ENCODE measurements around the gene MICAL2.

The MICAL2 gene

GRCh38 chr11:12272821-12273617 is 162.6 kb downstream of the MICAL2 start:
- no peak for DNase-seq (ENCODE audit: low read depth)

GRCh38 chr11:12273618-12273995 is 163.2 kb downstream of the MICAL2 start:
- no peak for DNase-seq (ENCODE audit: low read depth)

GRCh38 chr11:12274056-12274455 is 163.7 kb downstream of the MICAL2 start:
- no peak for DNase-seq (ENCODE audit: low read depth)

GRCh38 chr11:12274558-12275197 is 164.3 kb downstream of the MICAL2 start:
- no peak for DNase-seq (ENCODE audit: low read depth)

GRCh38 chr11:12275818-12276217 is 165.4 kb downstream of the MICAL2 start:
- no peak for DNase-seq (ENCODE audit: low read depth)

GRCh38 chr11:12276356-12276755 is 166.0 kb downstream of the MICAL2 start:
- no peak for DNase-seq (ENCODE audit: low read depth)

- no peak for DNase-seq (ENCODE audit: low read depth)
Measured at GRCh38 chr11:12276831-12277475, 166.6 kb downstream of the MICAL2 start.

GRCh38 chr11:12278766-12279671 is 168.6 kb downstream of the MICAL2 start:
- no peak for DNase-seq (ENCODE audit: low read depth)

- DNase-seq (ENCODE audit: low read depth): no peak
Measured at GRCh38 chr11:12279672-12280108, 169.3 kb downstream of the MICAL2 start.

GRCh38 chr11:12280199-12280837 is 169.9 kb downstream of the MICAL2 start:
- no peak for DNase-seq (ENCODE audit: low read depth)

GRCh38 chr11:12280838-12281565 is 170.6 kb downstream of the MICAL2 start:
- no peak for DNase-seq (ENCODE audit: low read depth)

GRCh38 chr11:12281571-12282478 is 171.4 kb downstream of the MICAL2 start:
- peak; percentile 58 for DNase-seq (ENCODE audit: low read depth)

GRCh38 chr11:12282676-12283075 is 172.3 kb downstream of the MICAL2 start:
- no peak for DNase-seq (ENCODE audit: low read depth)

GRCh38 chr11:12284316-12285050 is 174.1 kb downstream of the MICAL2 start:
- no peak for DNase-seq (ENCODE audit: low read depth)

GRCh38 chr11:12285106-12285505 is 174.7 kb downstream of the MICAL2 start:
- DNase-seq (ENCODE audit: low read depth): peak; percentile 94

- no peak for DNase-seq (ENCODE audit: low read depth)
Measured at GRCh38 chr11:12285811-12286222, 175.4 kb downstream of the MICAL2 start.

- no peak for DNase-seq (ENCODE audit: low read depth)
Measured at GRCh38 chr11:12286606-12287005, 176.2 kb downstream of the MICAL2 start.

- DNase-seq (ENCODE audit: low read depth): peak; percentile 91
Measured at GRCh38 chr11:12287009-12287373, 176.6 kb downstream of the MICAL2 start.

Measured in non-pigmented ciliary epithelial cell (primary cell).